Measurements from ENCODE around the gene ATP2B2. TPM values are rescaled to one million over a fixed set of nuclear protein-coding genes. Genes with fewer than 3 reads are reported as not detected.

ATP2B2 gene
- total RNA-seq, 4 donors from 2014 or later: 0.42 to 2.0 (median 1.1) TPM

DNA sequence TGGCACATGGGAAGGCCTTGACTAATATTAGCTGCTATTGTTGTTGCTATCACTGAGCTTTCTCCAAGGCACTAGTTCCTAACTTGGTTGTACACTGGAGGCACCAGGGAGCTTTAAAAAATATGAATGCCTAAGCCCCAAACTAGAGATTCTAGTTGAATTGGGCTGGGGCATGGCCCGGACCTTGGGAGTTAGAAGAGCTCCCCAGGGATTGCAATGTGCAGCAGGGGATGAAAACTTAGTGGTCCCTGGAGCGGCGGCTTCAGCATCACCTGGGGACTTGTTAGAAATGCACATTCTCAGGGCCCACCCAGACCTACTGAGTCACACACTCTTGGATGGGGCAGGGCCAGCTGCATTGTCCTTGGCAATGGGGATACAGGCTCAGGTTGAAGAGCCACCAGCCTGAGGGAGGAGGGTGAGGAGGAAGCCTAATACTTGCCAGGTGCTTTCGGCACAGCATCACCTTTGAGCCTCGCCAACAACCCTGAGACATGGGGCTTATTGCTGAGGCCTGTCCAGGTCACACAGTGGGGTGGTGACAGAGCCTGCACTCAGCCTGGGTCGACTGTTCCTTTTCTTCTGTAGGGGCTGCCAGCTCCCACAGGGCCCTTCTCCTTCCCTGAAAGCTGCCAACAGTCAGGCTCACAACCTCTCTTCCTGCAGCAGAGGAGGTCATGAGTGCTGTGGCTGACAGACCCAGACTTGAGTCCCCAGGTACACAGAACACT is 84.5 kb downstream of the ATP2B2 start:
- no peak overlapping the region for H3K4me3 ChIP-seq
- no peaks in the 10 kb centered on the region for H3K27me3 ChIP-seq
- no peak overlapping the region for H3K27ac ChIP-seq
- no peak for TF ChIP-seq EP300 (IDR thresholded peaks at IDR 0.05)
- TF ChIP-seq POLR2A (IDR thresholded peaks at IDR 0.05): no peak
- TF ChIP-seq, protein P1, sequence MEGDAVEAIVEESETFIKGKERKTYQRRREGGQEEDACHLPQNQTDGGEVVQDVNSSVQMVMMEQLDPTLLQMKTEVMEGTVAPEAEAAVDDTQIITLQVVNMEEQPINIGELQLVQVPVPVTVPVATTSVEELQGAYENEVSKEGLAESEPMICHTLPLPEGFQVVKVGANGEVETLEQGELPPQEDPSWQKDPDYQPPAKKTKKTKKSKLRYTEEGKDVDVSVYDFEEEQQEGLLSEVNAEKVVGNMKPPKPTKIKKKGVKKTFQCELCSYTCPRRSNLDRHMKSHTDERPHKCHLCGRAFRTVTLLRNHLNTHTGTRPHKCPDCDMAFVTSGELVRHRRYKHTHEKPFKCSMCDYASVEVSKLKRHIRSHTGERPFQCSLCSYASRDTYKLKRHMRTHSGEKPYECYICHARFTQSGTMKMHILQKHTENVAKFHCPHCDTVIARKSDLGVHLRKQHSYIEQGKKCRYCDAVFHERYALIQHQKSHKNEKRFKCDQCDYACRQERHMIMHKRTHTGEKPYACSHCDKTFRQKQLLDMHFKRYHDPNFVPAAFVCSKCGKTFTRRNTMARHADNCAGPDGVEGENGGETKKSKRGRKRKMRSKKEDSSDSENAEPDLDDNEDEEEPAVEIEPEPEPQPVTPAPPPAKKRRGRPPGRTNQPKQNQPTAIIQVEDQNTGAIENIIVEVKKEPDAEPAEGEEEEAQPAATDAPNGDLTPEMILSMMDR (IDR thresholded peaks at IDR 0.05): no peak
- DNase-seq (ENCODE audit: low spot score in 2 of 2): no peak
- no peaks in the 10 kb centered on the region for H3K36me3 ChIP-seq
- H3K9me3 ChIP-seq: no peaks in the 10 kb centered on the region
- H3K4me1 ChIP-seq: no peaks in the 10 kb centered on the region
- 81 to 85% methylated on average over 3 to 5 of the region's 6 CpGs for WGBS, 2 donors

- no peak for DNase-seq (ENCODE audit: low spot score in 2 of 2)
- no peaks in the 10 kb centered on the region for H3K9me3 ChIP-seq
- H3K4me3 ChIP-seq: no peak overlapping the region
- TF ChIP-seq EP300 (IDR thresholded peaks at IDR 0.05) (no peak), POLR2A (IDR thresholded peaks at IDR 0.05) (no peak)
- TF ChIP-seq, protein P1 (IDR thresholded peaks at IDR 0.05): no peak
- H3K36me3 ChIP-seq: no peaks in the 10 kb centered on the region
- WGBS, 2 donors: 62 to 89% methylated on average over 11 of the region's 11 CpGs
- H3K4me1 ChIP-seq: no peaks in the 10 kb centered on the region
- no peaks in the 10 kb centered on the region for H3K27me3 ChIP-seq
- no peak overlapping the region for H3K27ac ChIP-seq
Observed at GRCh38 chr3:10419637-10420232, 85.7 kb downstream of the ATP2B2 start.

DNA sequence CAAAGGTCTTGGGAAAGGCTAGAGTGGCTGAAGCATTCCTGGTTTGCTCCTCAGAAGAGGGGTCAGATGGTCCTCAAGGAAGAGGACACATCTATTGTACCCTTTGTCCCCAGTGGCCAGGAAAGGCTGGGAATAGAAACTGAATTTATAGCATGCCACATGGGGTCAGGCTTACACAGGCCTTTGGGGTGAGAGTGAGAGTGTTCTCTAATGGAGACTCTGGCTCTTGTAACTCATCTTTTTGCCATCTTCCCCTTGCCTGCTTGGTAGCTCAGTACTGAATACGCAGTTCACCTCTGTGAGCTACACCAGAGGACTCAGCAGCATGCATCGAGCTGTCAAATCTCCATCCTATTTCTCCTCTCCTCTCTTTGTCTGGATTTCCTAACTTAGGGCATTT is 87.5 kb downstream of the ATP2B2 start:
- no peaks in the 10 kb centered on the region for H3K36me3 ChIP-seq
- whole genome bisulfite sequencing, 2 donors: 91 to 92% methylated on average over 2 of the region's 2 CpGs
- no peak for DNase-seq (ENCODE audit: low spot score in 2 of 2)
- H3K9me3 ChIP-seq: no peaks in the 10 kb centered on the region
- no peak overlapping the region for H3K4me3 ChIP-seq
- no peaks in the 10 kb centered on the region for H3K4me1 ChIP-seq
- TF ChIP-seq POLR2A (IDR thresholded peaks at IDR 0.05): no peak
- TF ChIP-seq EP300 (IDR thresholded peaks at IDR 0.05): no peak
- TF ChIP-seq, protein P1 (IDR thresholded peaks at IDR 0.05): no peak
- no peak overlapping the region for H3K27ac ChIP-seq
- no peaks in the 10 kb centered on the region for H3K27me3 ChIP-seq

DNA sequence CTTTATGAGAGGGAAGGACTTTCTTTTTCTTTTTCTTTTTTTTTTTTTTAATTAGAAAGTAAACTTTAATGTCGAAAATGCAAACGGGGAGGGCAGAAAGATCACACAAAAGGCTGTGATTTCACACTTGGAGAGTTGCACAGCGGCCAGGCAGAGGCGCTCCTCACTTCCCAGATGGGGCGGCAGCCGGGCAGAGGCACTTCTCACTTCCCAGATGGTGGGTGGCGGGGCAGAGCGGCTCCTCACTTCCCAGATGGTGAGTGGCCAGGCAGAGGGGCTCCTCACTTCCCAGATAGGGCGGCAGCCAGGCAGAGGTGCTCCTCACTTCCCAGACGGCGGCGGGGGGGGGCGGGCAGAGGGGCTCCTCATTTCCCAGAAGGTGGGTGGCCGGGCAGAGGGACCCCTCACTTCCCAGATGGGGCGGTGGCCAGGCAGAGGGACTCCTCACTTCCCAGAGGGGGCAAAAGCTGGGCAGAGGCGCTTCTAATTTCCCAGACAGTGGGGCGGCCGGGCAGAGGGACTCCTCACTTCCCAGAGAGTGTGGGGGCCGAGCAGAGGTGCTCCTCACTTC is 88.6 kb downstream of the ATP2B2 start:
- 52% methylated on average over 10 to 12 of the region's 19 CpGs for WGBS, 2 donors
- no peaks in the 10 kb centered on the region for H3K27me3 ChIP-seq
- DNase-seq (ENCODE audit: low spot score in 2 of 2): no peak
- no peak overlapping the region for H3K4me3 ChIP-seq
- no peak overlapping the region for H3K27ac ChIP-seq
- no peaks in the 10 kb centered on the region for H3K9me3 ChIP-seq
- no peaks in the 10 kb centered on the region for H3K4me1 ChIP-seq
- TF ChIP-seq, protein P1 (IDR thresholded peaks at IDR 0.05): no peak
- TF ChIP-seq EP300 (IDR thresholded peaks at IDR 0.05) (no peak), POLR2A (IDR thresholded peaks at IDR 0.05) (no peak)
- H3K36me3 ChIP-seq: no peaks in the 10 kb centered on the region

GRCh38 chr3:10413041-10413440 is 92.3 kb downstream of the ATP2B2 start:
- no peak for DNase-seq (ENCODE audit: low spot score in 2 of 2)
- 78 to 100% methylated on average over 3 of the region's 4 CpGs for WGBS, 2 donors
- TF ChIP-seq, protein P1 (IDR thresholded peaks at IDR 0.05): no peak

More at GRCh38 chr3:10413041-10413440, 92.3 kb downstream of the ATP2B2 start:
- Histone ChIP-seq H3K36me3 (no peaks in the 10 kb centered on the region), H3K27me3 (no peaks in the 10 kb centered on the region), H3K27ac (no peak overlapping the region), H3K9me3 (no peaks in the 10 kb centered on the region), H3K4me3 (no peak overlapping the region), H3K4me1 (no peaks in the 10 kb centered on the region)

Data from tibial nerve (tissue), 4 donors.